HepG2 (cell line): ENCODE data around the gene MTCH2. TPM values are rescaled to one million over a fixed set of nuclear protein-coding genes. Genes with fewer than 3 reads are reported as not detected.

ENCODE experiments used
- ASH2L ChIP-seq: fragments of 300-600, 200-600 bp; sonication (generic); IDR thresholded peaks from 2 replicates; pipeline ENCODE4 v1.7.0; 2017; ENCODE audit warnings: low read depth, mild to moderate bottlenecking, moderate library complexity, mixed read lengths, low read length; ENCODE audit not compliant: insufficient read length
- CSRNP2 ChIP-seq: sonication (generic); formaldehyde crosslinking; conservative IDR thresholded peaks from 2 replicates; pipeline ENCODE4 v1.8.0; 2022; ENCODE audit warnings: low read depth, missing genetic modification reagents
- E2F1 ChIP-seq: sonication (generic); formaldehyde crosslinking; IDR thresholded peaks from 2 replicates; pipeline ENCODE4 v1.5.0; 2020; ENCODE audit warnings: missing genetic modification reagents
- ESRRA ChIP-seq: sonication (generic); formaldehyde crosslinking; IDR thresholded peaks from 2 replicates; pipeline ENCODE4 v1.5.1; 2020; ENCODE audit warnings: mild to moderate bottlenecking, low read depth, missing genetic modification reagents
- ETS1 ChIP-seq: sonication (generic); formaldehyde crosslinking; IDR thresholded peaks from 2 replicates; pipeline ENCODE4 v1.4.0; 2020; ENCODE audit warnings: missing genetic modification reagents
- FOXM1 ChIP-seq: sonication (generic); formaldehyde crosslinking; IDR thresholded peaks from 2 replicates; pipeline ENCODE4 v1.5.0; 2020; ENCODE audit warnings: missing genetic modification reagents
- GLI4 ChIP-seq: sonication (generic); formaldehyde crosslinking; IDR thresholded peaks from 2 replicates; pipeline ENCODE4 v1.5.1; 2020; ENCODE audit warnings: missing genetic modification reagents, mild to moderate bottlenecking, moderate library complexity, borderline replicate concordance
- GPN1 ChIP-seq: sonication (generic); formaldehyde crosslinking; IDR thresholded peaks from 2 replicates; pipeline ENCODE4 v1.5.1; 2020; ENCODE audit warnings: missing genetic modification reagents, borderline replicate concordance
- GTF3A ChIP-seq: sonication (generic); formaldehyde crosslinking; conservative IDR thresholded peaks from 2 replicates; pipeline ENCODE4 v1.4.0; 2020; ENCODE audit warnings: mild to moderate bottlenecking, missing genetic modification reagents
- KLF12 ChIP-seq: sonication (generic); formaldehyde crosslinking; IDR thresholded peaks from 2 replicates; pipeline ENCODE4 v1.4.0; 2020; ENCODE audit warnings: missing genetic modification reagents, borderline replicate concordance
- KMT2A ChIP-seq: sonication (generic); formaldehyde crosslinking; IDR thresholded peaks from 2 replicates; pipeline ENCODE4 v1.4.0; 2020; ENCODE audit warnings: missing genetic modification reagents
- NBN ChIP-seq: fragments of 450-650 bp; conservative IDR thresholded peaks from 2 replicates; pipeline ENCODE4 v1.6.1; 2017
- NCOR1 ChIP-seq: fragments of 200-600 bp; sonication (generic); IDR thresholded peaks from 2 replicates; pipeline ENCODE4 v1.7.0; 2017; ENCODE audit warnings: antibody characterized with exemption, low read length, borderline replicate concordance
- PBX3 ChIP-seq: sonication (generic); formaldehyde crosslinking; IDR thresholded peaks from 2 replicates; pipeline ENCODE4 v1.8.1; 2023; ENCODE audit warnings: missing genetic modification reagents, inconsistent platforms, borderline replicate concordance
- SMAD1 ChIP-seq: sonication (generic); formaldehyde crosslinking; IDR thresholded peaks from 2 replicates; pipeline ENCODE4 v1.4.0; 2020; ENCODE audit warnings: missing genetic modification reagents, low read depth, mild to moderate bottlenecking, borderline replicate concordance
- SP140L ChIP-seq: sonication (generic); formaldehyde crosslinking; IDR thresholded peaks from 2 replicates; pipeline ENCODE4 v1.4.0; 2020; ENCODE audit warnings: missing genetic modification reagents, borderline replicate concordance
- TRIM22 ChIP-seq: fragments of 450-650 bp; IDR thresholded peaks from 2 replicates; pipeline ENCODE4 v1.6.1; 2017
- WIZ ChIP-seq: sonication (generic); formaldehyde crosslinking; IDR thresholded peaks from 2 replicates; pipeline ENCODE4 v1.5.1; 2020; ENCODE audit warnings: mild to moderate bottlenecking, missing genetic modification reagents
- ZNF101 ChIP-seq: sonication (generic); formaldehyde crosslinking; IDR thresholded peaks from 2 replicates; pipeline ENCODE4 v1.4.0; 2020; ENCODE audit warnings: mild to moderate bottlenecking, low read depth, missing genetic modification reagents, borderline replicate concordance
- ZNF205 ChIP-seq: IDR thresholded peaks from 2 replicates; pipeline ENCODE4 v1.6.1; 2018; ENCODE audit warnings: missing biosample characterization, missing genetic modification reagents
- ZNF672 ChIP-seq: sonication (generic); formaldehyde crosslinking; IDR thresholded peaks from 2 replicates; pipeline ENCODE4 v1.8.1; 2022; ENCODE audit warnings: missing genetic modification reagents
- ZNF768 ChIP-seq: sonication (generic); formaldehyde crosslinking; IDR thresholded peaks from 2 replicates; pipeline ENCODE4 v1.4.0; 2020; ENCODE audit warnings: missing genetic modification reagents
- ZSCAN21 ChIP-seq: sonication (generic); formaldehyde crosslinking; IDR thresholded peaks from 2 replicates; pipeline ENCODE4 v1.8.0; 2022; ENCODE audit warnings: mild to moderate bottlenecking, missing genetic modification reagents, moderate library complexity, borderline replicate concordance
- polyA plus RNA-seq, 8 experiments: library from polyadenylated mRNA; depleted of rRNA in 3 of 8; stranded (reverse) in 7 of 8; unstranded in 1 of 8; fragments of >200 nt; fragmentation: Illumina TruSeq in 4 of 8; extraction: Trizol in 4 of 8; gene quantifications; 2 replicates each; pipeline versions ENCODE4 v1.2.1 to v1.2.3, GENCODE V29; 2011 to 2016; ENCODE audit warnings: low read depth in 4 of 8, missing spikeins in 1 of 8, mixed read lengths in 1 of 8; ENCODE audit not compliant: insufficient read depth in 1 of 8
- total RNA-seq, 5 experiments: library from RNA; depleted of rRNA; stranded (reverse); fragments of >200 nt; fragmentation: Illumina TruSeq; extraction: Trizol; gene quantifications; 2 replicates each; pipeline ENCODE4 v1.2.3, GENCODE V29; 2016; ENCODE audit warnings: low read depth in 1 of 5

The MTCH2 gene
- total and polyA plus RNA-seq, 2 of the 13 experiments (the other 11 are each of a cell fraction or from before 2014, with no cell fraction given), result 112 to 272 TPM

- TF ChIP-seq TRIM22 (no peak), ASH2L (no peak), ESRRA (no peak), ETS1 (CRISPR knock-in tag) (no peak), KLF12 (CRISPR knock-in tag) (no peak), CSRNP2 (no peak), KMT2A (CRISPR knock-in tag) (no peak), ZNF672 (no peak), GTF3A (CRISPR knock-in tag) (no peak; the same call in 1 of the 2 replicates), NCOR1 (no peak), E2F1 (no peak), ZNF205 (CRISPR knock-in tag) (no peak), GPN1 (no peak), PBX3 (CRISPR knock-in tag) (no peak), WIZ (no peak), FOXM1 (no peak), SP140L (CRISPR knock-in tag) (no peak), ZNF768 (CRISPR knock-in tag) (no peak; the same call in 1 of the 2 replicates), GLI4 (CRISPR knock-in tag) (no peak), ZNF101 (CRISPR knock-in tag) (no peak), NBN (no peak), ZSCAN21 (CRISPR knock-in tag) (0 out of 2 replicates have a peak, but pooled peaks have one; percentile 41), SMAD1 (CRISPR knock-in tag) (no peak)
Observed at GRCh38 chr11:47587723-47588326, 54.5 kb downstream of the MTCH2 start (continued).
